GM21423 (cell line): Measurements from ENCODE around the gene OR2G6.
A peak's percentile ranks its signal among the peaks of the same experiment; 100 is the strongest.
"Not testable (repeated sequence)": the region's sequence is repeated elsewhere in the genome, so short reads cannot be mapped to it uniquely, and the experiment has no call there.

Experiments used
- ATAC-seq: cut with Tn5 transposase; IDR thresholded peaks from one replicate; pipeline ENCODE4 v1.9.1; 2021; ENCODE audit warnings: mild to moderate bottlenecking, moderate library complexity; ENCODE audit not compliant: unreplicated experiment

The OR2G6 gene

GRCh38 chr1:248507773-248508172 is at the start of gene OR2G6:
TSS of gene OR2G6 (plus strand) at chr1:248508073. CDS start at chr1:248521647, 13,574 bp downstream.
- not testable (repeated sequence) for ATAC-seq

GRCh38 chr1:248459117-248459516 is 48.8 kb upstream of the OR2G6 start:
- ATAC-seq = not testable (repeated sequence)

GRCh38 chr1:248471154-248471553 is 36.7 kb upstream of the OR2G6 start:
- ATAC-seq = no peak

GRCh38 chr1:248472111-248472510 is 35.8 kb upstream of the OR2G6 start:
- not testable (repeated sequence) for ATAC-seq

GRCh38 chr1:248473051-248473450 is 34.8 kb upstream of the OR2G6 start, which contains the start of gene OR2T3:
TSS of gene OR2T3 (plus strand) at chr1:248473351. CDS start at chr1:248473351, 0 bp downstream.
- ATAC-seq = not testable (repeated sequence)

GRCh38 chr1:248475660-248476059 is 32.2 kb upstream of the OR2G6 start:
- peak; percentile 52 for ATAC-seq

GRCh38 chr1:248481686-248482579 is 25.9 kb upstream of the OR2G6 start:
- peak; percentile 84 for ATAC-seq

- not testable (repeated sequence) for ATAC-seq
Measured at GRCh38 chr1:248488289-248488688, 19.6 kb upstream of the OR2G6 start, which contains the start of gene OR2T5. TSS of gene OR2T5 (plus strand) at chr1:248488589. CDS start at chr1:248488589, 0 bp downstream.

- ATAC-seq = not testable (repeated sequence)
Measured at GRCh38 chr1:248496661-248497060, 11.2 kb upstream of the OR2G6 start.

GRCh38 chr1:248500305-248501035 is 7.4 kb upstream of the OR2G6 start:
- not testable (repeated sequence) for ATAC-seq

- ATAC-seq = not testable (repeated sequence)
Measured at GRCh38 chr1:248510217-248510616, 2.3 kb downstream of the OR2G6 start.

- no peak for ATAC-seq
Measured at GRCh38 chr1:248521856-248522255, 14.0 kb downstream of the OR2G6 start.

- peak; percentile 64 for ATAC-seq
Measured at GRCh38 chr1:248537449-248537848, 29.6 kb downstream of the OR2G6 start.

- not testable (repeated sequence) for ATAC-seq
Measured at GRCh38 chr1:248547383-248547782, 39.5 kb downstream of the OR2G6 start.

- not testable (repeated sequence) for ATAC-seq
Measured at GRCh38 chr1:248551027-248551426, 43.2 kb downstream of the OR2G6 start.

GRCh38 chr1:248562672-248563071 is 54.8 kb downstream of the OR2G6 start, which contains the start of gene OR2T29:
TSS of gene OR2T29 (minus strand) at chr1:248562772. CDS start at chr1:248559491, 3,281 bp downstream.
- ATAC-seq = not testable (repeated sequence)

GRCh38 chr1:248565530-248566373 is 57.9 kb downstream of the OR2G6 start:
- ATAC-seq = peak; percentile 71

GRCh38 chr1:248569049-248569448 is 61.2 kb downstream of the OR2G6 start:
- not testable (repeated sequence) for ATAC-seq

- not testable (repeated sequence) for ATAC-seq
Measured at GRCh38 chr1:248570811-248571210, 62.9 kb downstream of the OR2G6 start.

GRCh38 chr1:248572049-248572448 is 64.2 kb downstream of the OR2G6 start:
- peak; percentile 70 for ATAC-seq
